ENCODE measurements around the gene TP53BP2. TPM values are rescaled to one million over a fixed set of nuclear protein-coding genes. Genes with fewer than 3 reads are reported as not detected.
"Not testable (repeated sequence)": the region's sequence is repeated elsewhere in the genome, so short reads cannot be mapped to it uniquely, and the experiment has no call there.

Gene TP53BP2
- total RNA-seq, 4 donors from 2014 or later, result 16.4 to 33.2 (median 29.2) TPM

GRCh38 chr1:223824287-223824686 is 21.5 kb downstream of the TP53BP2 start:
- intact Hi-C loops (cut with DNase I), result no loop called here
- Histone ChIP-seq H3K9me3 (no peaks in the 10 kb centered on the region), H3K4me1 (peaks cover 0 to 36% (median 13%) of the 10 kb centered on the region in 3 donors), H3K27me3 (no peaks in the 10 kb centered on the region), H3K36me3 (peaks cover 0 to 19% (median 0%) of the 10 kb centered on the region in 3 donors), H3K27ac (no peak overlapping the region), H3K4me3 (no peak overlapping the region)
- TF ChIP-seq POLR2A (IDR thresholded peaks at IDR 0.05), result no peak
- TF ChIP-seq CTCF (IDR thresholded peaks at IDR 0.05), result no peak
- 92 to 94% methylated on average over 9 of the region's 9 CpGs for WGBS, 2 donors
- no peak for DNase-seq

DNA sequence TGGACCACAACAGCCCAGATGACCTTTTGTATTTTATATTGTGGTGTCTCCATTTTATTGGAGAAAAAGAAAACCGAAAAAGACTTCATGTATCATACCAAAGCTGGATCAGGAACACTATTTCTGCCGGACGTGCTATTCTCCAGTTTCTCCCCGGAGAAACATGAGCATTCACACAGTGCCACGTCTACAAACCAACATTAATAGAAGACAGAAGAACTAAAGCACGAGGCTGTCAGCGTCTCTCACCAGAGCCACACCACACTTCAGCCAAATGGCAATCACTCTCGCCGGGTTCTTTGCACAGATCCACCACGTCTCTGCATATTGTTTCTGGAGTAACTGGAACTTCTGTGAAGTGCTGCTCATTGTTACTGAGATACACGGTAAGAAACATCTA is 24.8 kb downstream of the TP53BP2 start:
- Histone ChIP-seq H3K36me3 (peaks cover 0 to 40% (median 0%) of the 10 kb centered on the region in 3 donors), H3K4me3 (no peak overlapping the region), H3K27me3 (no peaks in the 10 kb centered on the region), H3K9me3 (no peaks in the 10 kb centered on the region), H3K27ac (no peak overlapping the region), H3K4me1 (peaks cover 0 to 17% (median 0%) of the 10 kb centered on the region in 3 donors)
- no peak for TF ChIP-seq POLR2A (IDR thresholded peaks at IDR 0.05)
- no peak for TF ChIP-seq CTCF (IDR thresholded peaks at IDR 0.05)
- intact Hi-C loops (cut with DNase I), result no loop called here
- no peak for DNase-seq
- WGBS, 2 donors, result 85 to 90% methylated on average over 11 of the region's 11 CpGs

- Histone ChIP-seq H3K9me3 (no peaks in the 10 kb centered on the region), H3K4me1 (peaks cover 0 to 14% (median 0%) of the 10 kb centered on the region in 3 donors), H3K27ac (no peak overlapping the region), H3K4me3 (no peak overlapping the region), H3K27me3 (no peaks in the 10 kb centered on the region), H3K36me3 (peaks cover 0 to 40% (median 0%) of the 10 kb centered on the region in 3 donors)
- intact Hi-C loops (cut with DNase I), result no loop called here
- DNase-seq, result no peak
- TF ChIP-seq CTCF (IDR thresholded peaks at IDR 0.05) (no peak), POLR2A (IDR thresholded peaks at IDR 0.05) (no peak)
- 65 to 75% methylated on average over 2 of the region's 2 CpGs for WGBS, 2 donors
Observed at GRCh38 chr1:223820515-223820858, 25.3 kb downstream of the TP53BP2 start.

DNA sequence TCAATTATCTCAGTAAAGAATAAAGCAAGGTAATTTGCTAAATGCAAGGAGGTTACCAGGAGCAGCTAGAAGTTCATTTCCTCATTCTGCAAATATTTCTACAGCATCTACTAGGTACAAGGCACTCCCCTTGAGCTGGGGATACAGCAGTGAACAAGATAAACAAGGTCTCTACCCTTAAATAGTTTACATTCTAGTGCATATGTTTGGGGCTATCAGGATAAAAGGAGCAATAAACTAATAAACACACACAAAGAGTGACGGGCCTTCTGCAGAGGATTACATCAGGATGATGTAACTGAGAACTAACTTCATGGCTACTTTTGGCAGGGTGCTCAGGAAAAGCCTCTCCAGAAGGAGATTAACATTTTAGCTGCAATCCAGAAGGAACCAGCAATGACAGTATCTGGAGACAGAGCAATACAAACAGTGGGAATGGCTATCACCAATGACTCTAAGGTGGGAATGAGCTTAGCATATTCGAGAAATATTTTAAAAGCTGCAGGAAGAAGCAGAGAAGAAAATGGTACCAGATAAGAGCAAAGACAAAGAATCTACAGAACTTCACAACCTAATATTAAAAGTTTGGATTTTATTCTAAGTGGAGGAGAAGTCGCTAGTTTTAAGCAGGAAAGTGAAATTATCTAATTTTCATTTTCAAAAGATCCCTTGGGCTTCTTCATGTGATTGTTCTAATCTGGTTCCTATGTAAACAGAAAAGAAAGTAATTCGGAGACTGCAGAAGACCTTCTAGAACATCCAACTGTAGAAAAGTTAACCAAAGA is 25.8 kb downstream of the TP53BP2 start:
- H3K27ac ChIP-seq, result no peak overlapping the region
- no peak overlapping the region for H3K4me3 ChIP-seq
- peaks cover 0 to 15% (median 0%) of the 10 kb centered on the region in 3 donors for H3K4me1 ChIP-seq
- intact Hi-C loops (cut with DNase I), result no loop called here
- TF ChIP-seq CTCF (IDR thresholded peaks at IDR 0.05) (no peak), POLR2A (IDR thresholded peaks at IDR 0.05) (no peak)
- WGBS, 2 donors, result 69 to 71% methylated on average over 4 of the region's 4 CpGs
- no peak for DNase-seq
- peaks cover 0 to 40% (median 0%) of the 10 kb centered on the region in 3 donors for H3K36me3 ChIP-seq
- no peaks in the 10 kb centered on the region for H3K27me3 ChIP-seq
- no peaks in the 10 kb centered on the region for H3K9me3 ChIP-seq

DNA sequence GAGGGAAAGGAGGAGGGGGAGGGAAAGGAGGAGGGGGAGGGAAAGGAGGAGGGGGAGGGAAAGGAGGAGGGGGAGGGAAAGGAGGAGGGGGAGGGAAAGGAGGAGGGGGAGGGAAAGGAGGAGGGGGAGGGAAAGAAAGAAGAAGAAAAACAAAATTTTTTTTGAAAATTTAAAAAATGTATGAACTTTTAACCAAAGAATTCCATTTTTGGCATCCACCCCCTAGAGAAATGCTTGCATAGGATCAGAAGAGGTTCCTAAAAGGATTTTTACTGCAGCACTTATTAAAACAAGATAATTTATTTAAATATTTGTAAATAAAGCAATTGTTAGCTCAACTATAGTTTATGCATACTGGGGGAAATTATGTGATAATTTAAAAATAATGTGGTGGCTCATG is 28.5 kb downstream of the TP53BP2 start:
- H3K27ac ChIP-seq; H3K9me3 ChIP-seq; H3K4me3 ChIP-seq; H3K27me3 ChIP-seq; DNase-seq; intact Hi-C loops (cut with DNase I): not testable (repeated sequence)
- Histone ChIP-seq H3K4me1 (peaks cover 0 to 17% (median 0%) of the 10 kb centered on the region in 3 donors), H3K36me3 (peaks cover 0 to 60% (median 13%) of the 10 kb centered on the region in 3 donors)
